G401 (cell line): Measurements from ENCODE around the gene NCBP2. TPM values are rescaled to one million over a fixed set of nuclear protein-coding genes. Genes with fewer than 3 reads are reported as not detected.

Experiments
- DNase-seq: peaks from one replicate; pipeline ENCODE4 v3.0.0-alpha.2; 2015; ENCODE audit warnings: low spot score
- in situ Hi-C: cut with HindIII; loops from 2 replicates; pipeline ENCODE4 v1.10.0; 2016; ENCODE audit warnings: low sequenced_read_pairs, mixed read lengths
- total RNA-seq: library from RNA; depleted of rRNA; stranded (reverse); fragments of >200 nt; shearing (Covaris generic); gene quantifications from 2 replicates; pipeline ENCODE4 v1.2.3, GENCODE V29; 2014

The NCBP2 gene
- total RNA-seq, 1 experiment from 2014 or later = 33.1 TPM

DNA sequence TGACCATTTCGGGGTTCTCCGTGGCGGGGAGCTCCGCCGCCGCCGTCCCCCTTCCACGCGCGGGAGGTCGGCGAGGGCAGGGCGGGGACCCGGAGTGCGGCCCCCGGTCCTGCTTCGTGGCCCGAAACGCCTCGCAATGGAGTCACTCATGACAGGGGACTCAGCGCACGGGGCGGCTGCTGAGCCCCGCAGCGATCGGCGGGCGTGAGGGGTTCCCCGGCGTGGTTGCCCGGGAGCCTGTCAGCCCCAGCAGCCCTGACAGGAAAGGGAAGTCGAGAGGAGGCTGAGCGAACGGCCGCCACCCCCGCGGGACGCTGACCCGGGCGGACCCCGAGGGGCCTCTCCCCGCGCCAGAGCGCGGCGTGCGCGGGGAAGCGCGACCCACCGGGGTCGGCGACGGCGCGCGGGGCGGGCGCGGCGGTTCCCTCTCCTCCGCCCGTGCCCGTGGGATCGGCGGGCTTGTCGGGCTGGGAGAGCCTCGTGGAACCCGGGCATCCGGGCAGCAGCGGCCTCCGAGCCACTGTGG, 26.9 kb upstream of the NCBP2 start:
- in situ Hi-C loops = no loop called here
- no peak for DNase-seq

DNA sequence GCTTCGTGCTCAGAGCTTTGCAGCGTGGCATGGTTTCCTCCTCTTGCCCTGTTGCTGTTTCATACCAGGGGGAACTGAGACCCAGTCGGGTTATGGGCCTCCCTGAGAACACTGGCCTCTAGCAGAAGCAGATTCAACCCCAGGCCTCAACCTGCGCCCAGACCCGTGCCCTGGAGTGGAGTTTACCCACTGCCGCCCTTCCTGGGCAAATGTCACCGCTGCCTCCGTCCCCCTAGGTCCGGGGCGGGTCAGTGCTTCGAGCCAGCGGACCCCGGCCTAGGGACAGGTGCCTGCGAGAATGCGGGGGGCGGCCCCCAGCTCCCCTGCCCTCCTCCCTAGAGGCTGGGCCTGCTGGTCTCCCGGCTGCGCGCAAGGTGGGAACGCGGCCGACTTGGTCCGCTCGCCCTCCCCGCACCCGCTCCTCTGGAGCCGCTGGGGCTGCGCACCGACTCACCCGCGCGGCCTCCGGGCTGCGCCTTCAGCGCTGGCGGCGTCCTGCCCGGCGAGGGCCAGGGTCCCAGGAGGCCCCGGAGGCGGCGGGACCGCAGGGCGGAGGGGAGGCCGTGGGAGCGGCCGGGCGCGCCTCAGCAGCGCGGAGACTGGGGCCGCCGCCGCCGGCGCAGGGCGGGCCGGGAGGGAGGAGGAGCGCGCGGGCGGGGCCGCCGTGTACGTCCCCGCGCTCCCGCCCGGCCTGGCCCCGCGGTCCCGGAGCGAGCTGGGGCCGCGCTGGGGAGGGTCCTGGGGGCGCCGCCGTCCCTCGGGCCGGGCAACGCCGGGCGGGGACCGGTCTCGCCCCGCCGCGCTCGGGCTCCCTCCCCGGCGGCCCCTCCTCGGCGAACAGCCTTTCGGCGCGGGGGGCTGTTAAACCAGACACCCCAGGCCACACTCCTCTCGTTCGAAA, 26.2 kb upstream of the NCBP2 start, which contains the start of gene PIGZ:
Gene PIGZ, minus strand, starts transcription at position 601 of the 901 bp plus-strand sequence. CDS start 16,802 bp downstream, outside the sequence.
- DNase-seq = peak; percentile 68
- in situ Hi-C loops = no loop called here

DNA sequence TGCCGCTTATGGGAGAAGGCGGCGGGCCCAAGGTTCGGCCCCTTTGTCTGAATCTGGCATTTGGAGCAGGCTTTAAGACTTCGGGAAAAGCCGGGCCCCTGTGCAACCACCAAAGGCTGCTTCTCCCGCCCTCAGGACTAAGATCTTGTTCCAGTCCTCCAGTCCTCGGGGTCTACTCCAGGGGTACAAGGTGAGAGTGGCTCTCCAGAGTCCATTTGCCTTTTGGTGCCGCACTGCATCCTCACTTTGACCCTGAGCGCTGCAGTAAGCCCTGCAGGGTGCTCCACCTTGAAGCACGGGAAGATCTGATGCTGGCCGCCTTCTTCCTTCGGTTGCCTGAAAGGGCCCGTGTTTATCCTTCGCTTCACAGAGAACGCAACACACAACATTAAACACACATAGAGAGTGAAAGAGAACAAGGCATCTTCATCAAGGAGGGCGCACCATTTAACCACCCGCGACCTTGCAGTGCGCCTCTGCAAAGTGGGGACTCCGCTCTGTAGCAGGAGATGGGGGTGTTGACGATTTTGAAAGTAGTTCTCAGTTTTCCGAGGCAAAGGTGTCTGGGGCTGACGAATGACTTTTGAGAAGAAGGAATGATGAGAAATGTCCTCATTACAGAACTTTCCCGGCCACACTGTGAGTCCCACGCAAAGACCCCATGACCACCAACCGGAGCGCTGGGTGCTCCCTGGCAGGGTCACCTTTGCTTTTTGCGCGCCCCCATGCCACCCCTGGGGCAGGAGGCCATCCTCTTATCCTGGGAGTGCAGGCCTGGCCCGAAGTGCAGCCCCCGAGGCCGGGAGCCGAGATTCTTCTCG, 25.3 kb upstream of the NCBP2 start:
- peak; percentile 15 for DNase-seq
- in situ Hi-C loops = no loop called here

DNA sequence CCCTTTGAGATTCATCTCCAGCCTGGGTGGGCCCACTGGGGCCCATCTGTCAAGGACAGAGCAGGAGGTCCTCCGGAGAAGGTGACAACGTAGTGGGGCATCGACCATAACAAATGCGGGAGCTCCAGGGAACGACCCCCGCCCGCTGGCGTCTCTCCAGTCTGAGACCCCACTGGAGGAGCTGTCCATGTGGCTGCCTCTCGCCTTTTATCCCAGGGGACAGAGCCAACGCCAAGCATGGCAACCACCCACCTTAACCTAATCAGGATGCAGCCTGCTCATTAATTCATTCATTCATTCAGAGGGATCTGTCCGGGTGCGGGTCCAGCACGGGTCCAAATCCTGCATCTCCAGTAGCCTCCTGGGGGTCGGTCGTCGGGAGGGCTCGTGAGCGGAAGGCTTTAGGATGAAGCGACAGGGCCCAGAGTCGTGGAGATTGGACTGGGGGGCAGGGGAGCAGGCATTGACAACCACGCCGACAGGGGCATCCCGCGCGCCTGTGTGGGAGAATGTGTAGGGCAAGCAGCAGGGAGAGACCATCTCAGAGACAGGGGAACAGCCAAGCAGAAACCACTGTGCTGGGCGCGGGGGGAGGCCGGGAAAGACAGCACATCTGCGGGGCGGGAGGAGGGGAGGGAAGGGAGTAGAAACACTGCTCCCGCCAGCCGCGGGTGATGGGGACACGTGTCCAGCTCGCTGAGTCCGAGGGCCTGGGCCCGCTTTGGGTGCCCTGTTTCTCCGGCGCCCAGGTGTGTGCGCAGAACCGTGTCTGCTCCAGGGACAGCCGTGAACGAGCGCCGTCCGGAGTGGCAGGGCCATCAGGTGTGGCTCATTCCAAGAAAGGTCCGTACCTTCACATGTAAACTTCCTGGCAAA, 24.4 kb upstream of the NCBP2 start:
- peak; percentile 48 for DNase-seq

DNA sequence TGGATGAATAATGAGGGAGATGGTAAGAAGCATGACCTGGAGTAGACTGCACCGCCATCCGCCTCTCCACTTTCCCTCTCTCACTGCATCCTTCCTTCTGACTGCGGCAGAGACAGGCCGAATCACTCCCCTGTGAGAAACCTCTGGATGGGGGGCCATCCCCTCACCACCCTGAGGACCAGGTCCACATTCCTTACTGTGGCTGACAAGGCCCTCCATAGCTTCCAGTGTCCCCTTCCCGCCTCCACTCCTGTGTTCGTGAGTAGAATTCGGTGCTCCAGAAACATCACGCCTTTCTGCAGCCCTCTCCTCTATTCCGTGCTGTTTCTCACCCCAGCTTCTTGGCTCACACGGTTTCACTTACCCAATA, 23.5 kb upstream of the NCBP2 start:
- in situ Hi-C loops = no loop called here
- no peak for DNase-seq

More for the DNA sequence above, 24.4 kb upstream of the NCBP2 start:
- in situ Hi-C loops = no loop called here

DNA sequence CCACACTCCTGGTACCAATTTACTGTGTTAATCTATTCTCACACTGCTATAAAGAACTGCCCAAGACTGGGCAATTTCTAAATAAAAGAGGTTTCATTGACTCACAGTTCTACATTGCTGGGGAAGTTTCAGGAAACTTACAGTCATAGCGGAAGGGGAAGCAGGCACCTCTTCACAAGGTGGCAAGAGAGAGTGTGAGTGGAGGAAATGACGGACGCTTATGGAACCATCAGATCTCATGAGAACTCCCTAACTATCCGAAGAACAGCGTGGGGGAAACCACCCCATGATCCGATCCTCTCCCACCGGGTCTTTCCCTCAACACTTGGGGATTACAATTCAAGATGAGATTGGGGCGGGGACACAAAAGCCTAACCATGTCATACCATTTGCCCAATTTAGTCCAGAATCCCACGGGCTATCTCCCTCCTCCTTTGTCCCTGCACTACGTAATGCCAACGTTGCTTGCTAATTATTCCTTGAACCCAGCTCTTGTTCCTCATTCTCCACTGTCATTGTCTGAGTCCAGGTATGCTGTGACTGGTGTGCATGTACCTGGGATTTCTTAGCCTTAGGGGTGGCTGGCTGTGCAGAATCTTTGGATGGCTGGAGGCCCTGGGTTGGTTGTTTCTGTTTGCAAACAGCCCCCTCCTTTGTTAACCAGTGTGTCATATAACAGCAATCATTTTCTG, 22.9 kb upstream of the NCBP2 start:
- DNase-seq = no peak
- in situ Hi-C loops = no loop called here

DNA sequence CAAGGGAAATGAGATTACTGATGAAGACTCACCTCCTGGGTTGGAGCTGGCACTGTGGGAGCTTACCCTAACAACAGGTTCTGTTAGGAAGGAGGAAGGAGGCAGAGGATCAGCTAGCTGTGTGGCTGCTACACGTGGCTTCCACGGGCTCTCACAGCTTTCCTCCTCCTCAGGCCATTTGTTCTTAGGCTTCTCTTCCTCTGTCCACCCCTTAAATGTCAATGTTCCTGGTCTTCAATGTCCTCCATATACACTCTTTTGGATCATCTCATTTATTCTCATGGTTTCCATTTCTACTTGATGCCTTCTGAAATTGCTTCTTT, 21.3 kb upstream of the NCBP2 start:
- no peak for DNase-seq
- in situ Hi-C loops = no loop called here

DNA sequence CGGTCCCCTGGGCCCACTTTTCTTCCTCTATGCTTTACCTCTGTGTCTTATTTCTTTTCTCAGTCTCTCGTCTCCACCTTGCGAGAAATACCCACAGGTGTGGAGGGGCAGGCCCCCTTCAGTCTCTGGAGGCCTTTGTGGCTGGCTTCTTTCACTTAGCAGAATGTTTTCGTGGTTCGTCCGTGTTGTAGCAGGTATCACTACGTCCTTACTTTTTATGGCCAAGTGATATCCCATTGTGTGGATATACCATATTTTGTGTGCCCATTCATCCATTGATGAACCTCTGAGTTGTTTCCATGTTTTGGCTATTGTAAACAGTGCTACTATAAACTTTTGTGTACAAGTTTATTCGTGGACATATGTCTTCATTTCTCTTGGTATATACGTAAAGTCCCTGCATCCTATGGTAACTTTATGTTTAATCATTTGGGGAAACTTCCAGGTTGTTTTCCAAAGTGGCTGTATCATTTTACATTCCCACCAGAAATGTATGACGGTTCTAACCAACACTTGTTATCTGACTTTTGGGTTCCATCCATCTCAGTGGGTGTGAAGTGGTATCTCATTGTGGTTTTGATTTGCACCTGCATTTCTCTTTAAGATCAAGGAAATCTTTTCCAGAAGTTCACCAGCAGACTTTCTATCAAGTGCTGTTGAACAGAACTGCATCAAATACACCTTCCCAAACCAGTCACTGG, 20.8 kb upstream of the NCBP2 start:
- in situ Hi-C loops = no loop called here
- no peak for DNase-seq

DNA sequence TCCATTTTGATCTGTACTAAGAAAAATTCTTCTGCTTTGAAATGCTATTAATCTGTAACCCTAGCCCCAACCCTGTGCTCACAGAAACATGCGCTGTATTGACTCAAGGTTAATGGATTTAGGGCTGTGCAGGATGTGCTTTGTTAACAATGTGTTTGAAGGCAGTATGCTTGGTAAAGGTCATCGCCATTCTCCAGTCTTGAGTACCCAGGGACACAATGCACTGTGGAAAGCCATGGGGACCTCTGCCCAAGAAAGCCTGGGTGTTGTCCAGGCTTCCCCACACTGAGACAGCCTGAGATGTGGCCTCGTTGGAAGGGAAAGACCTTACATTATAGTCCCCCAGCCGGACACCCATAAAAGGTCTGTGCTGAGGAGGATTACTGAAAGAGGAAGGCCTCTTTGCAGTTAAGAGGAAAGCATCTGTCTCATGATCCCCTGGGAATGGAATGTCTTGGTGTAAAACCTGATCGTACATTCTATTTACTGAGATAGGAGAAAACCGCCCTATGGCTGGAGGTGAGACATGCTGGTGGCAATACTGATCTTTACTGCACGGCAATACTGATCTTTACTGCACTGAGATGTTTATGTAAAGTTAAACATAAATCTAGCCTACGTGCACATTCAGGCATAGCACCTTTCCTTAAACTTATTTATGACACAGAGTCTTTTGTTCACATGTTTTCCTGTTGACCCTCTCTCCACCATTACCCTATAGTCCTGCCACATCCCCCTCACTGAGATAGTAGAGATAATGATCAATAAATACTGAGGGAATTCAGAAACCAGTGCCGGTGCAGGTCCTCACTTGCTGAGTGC, 20.0 kb upstream of the NCBP2 start:
- in situ Hi-C loops = no loop called here
- DNase-seq = no peak

DNA sequence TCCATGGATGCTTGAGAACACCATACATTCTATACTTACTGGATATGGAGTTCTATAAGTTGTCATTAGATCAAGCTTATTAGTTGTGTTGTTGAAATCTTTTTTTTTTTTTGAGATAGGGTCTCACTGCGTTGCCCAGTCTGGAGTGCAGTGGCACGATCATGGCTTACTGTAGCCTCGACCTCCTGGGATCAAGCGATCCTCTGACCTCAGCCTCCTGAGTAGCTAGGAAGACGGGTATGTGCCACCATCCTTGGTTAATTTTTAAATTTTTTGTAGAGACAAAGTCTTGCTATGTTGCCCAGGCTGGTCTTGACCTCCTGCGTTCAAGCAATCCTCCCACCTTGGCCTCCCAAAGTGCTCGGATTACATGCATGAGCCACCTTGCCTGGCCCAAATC, 12.5 kb upstream of the NCBP2 start:
- in situ Hi-C loops = no loop called here
- DNase-seq = no peak

DNA sequence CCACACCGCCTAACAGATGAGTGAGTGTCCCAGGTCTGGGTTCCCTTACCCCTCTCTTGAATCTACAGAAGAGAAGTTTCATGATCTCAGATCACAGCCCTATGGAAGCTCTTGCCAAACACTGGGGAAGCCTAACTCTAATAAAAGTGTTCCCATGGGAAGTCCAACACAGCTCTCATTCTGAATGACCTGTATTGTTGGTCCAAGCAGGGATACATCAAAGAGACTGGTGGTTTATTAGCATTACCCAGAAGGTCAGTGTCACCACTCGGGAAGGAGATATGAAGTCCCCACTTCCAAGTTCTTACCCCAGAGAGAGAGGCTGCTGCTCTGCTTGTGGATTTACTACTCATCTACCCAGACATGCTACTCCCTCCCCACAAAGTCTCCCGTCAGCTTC, 9.0 kb upstream of the NCBP2 start:
- DNase-seq = no peak
- in situ Hi-C loops = no loop called here

DNA sequence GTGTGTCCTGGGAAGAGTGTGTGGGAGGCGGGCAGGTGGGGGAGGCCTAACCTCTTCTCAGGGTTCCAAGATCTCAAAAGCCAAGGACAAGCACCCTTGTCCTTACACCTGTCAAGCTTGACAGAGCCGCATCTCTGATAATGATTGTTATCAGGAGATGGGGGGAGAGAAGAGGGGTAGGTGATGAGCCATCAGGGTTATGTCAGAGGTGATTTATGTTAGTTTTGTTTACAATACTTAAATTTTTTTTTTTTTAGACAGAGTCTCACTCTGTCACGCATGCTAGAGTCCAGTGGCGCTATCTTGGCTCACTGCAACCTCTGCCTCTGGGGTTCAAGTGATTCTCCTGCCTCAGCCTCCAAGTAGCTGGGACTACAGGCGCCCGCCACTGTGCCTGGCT, 7.4 kb upstream of the NCBP2 start:
- DNase-seq = no peak
- in situ Hi-C loops = no loop called here

DNA sequence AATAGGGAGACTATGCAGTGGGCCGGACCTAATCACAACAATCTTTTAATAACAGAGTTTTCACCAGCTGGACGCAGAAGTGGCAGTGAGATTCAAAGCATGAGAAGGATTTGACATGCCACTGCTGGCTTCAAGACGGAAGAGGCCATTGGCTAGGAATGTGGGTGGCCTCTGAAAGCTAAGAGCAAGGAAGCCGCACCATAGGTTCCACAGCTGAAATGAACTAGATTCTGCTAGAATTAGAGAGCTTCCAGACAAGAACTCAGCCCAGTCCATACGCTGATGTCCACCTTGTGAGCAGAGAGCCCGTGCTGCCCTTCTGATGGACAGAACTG, 6.9 kb upstream of the NCBP2 start:
- in situ Hi-C loops = no loop called here
- DNase-seq = no peak

DNA sequence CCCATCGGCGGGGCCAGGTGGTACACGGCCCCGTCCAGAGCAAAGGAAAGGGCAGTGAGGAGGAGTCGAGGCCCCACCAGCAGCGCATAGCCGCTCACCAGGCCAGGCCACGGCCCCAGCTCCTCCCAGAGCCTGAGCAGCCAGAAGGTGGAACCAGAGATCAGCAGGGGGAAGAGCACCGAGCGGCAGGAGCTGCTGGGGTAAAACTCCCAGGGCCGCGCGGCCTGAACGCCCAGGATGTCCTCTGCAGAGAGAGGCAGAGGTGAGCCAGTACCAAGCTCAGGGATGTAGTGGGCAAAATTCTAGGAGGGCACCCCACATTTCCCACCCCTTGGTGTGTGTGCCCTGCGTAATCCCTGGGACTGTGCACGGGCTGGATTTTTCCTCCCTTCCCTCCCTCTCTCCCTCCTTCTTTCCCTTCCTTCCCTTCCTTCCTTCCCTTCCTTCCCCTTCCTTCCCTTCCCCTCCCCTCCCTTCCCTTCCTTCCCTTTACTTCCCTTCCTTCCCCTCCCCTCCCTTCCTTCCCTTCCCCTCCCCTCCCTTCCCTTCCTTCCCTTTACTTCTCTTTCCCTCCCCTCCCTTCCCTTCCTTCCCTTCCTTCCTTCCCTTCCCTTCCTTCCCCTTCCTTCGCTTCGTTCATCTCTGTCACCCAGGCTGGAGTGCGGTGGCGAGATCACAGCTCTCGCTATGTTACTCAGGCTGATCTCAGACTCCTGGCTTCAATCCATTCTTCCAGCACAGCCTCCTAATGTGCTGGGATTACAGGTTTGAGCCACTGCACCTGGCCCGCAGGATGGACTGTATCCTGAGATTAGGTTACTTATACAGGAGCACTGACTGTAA, 6.3 kb upstream of the NCBP2 start:
- in situ Hi-C loops = no loop called here
- peak; percentile 57 for DNase-seq

DNA sequence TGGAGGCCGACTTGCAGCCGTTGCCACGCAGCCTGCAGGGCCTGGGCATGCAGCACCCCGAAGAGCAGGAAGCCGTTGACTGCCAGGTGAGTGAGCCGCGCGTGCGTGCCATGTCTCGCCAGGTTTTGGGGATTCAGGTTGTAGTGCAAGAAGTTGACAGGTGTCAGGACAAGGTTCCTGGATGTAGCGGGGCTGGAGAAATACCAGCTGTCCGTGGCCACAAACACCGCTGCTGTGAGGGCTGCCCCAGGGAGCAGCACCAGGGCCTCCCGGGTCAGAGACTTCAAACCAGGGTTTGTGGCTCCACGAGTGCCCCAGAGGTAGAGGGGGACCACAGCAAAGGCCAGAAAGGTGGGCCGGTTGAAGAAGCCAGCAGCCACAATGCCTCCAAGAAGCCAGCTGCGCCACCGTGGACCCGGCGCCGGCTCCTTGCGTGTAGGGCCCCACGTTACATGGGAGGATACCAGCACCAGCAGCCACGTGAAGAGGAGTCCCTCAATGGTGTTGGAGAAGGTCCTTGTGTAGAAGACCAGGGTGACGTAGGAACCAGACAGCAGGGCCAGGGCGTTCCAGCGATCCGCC, 5.6 kb upstream of the NCBP2 start:
- in situ Hi-C loops = no loop called here
- DNase-seq = no peak

DNA sequence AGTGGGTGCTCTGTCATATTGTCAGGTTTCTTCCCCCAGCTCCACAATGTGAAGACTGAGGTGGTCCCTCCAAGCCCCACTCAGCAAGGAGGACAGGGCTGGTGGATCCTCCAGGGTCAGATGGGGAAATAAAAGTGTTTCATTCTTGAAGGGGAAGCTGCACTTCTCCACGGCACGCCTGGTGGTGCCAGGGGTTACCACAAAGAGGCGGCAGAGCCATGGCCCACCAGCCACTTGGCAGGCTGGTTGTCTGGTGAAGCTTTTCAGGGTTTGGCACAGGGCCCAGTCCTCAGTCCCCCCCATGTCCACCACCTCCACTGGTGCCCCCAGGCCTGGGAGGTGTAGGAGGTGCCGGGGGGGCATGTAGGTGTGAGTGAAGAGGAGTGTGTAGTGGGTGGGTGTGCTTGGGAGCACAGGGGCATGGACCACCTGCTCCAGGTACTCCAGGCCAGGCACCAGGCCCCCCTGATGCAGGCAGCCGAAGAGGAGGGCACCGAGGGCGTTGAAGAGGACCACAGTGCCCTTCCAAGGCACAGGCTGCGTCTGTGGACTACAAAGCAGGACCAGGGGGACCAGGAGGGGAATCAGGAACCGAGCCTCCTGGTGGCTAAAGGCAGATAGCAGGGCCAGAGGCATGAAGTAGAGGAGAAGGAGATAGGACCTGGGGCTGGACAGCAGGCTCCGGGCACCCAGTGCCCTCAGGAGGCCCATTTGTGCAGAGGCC, 5.0 kb upstream of the NCBP2 start:
- DNase-seq = no peak
- in situ Hi-C loops = no loop called here
